ENCODE results near the gene C11orf58.

C11orf58 gene

DNA sequence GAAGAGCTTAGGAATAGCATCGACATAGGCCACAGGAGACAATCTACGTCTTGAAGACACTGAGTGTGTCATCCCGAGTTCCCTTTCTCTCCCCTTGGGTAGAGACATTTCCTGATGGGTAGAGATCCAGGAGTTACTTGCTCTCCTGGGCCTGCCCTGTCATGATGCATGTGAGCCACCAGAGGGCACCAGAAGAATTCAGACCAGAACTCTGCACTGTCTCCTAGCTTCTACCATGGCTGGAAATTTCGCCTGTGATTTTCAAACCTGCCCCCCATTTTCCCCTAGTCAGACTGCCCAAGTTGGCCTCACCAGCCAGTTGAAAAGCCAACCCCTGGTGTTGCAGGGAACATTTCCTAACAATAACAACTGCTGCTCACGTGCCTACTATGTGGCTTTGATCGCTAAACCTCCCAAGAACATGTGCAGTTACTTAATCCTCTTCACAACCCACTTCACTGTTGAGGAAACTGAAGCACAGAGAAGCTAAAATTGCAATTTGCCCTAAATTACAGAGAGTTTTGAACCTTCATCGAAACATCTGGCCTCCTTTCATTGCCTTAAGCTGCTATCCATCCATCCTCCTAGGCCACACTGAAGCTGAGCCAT, 47.2 kb downstream of the C11orf58 start:
- peak; percentile 36 for DNase-seq (ENCODE audit: low read depth)

- no peak for DNase-seq (ENCODE audit: low read depth)
Measured at GRCh38 chr11:16786131-16786530, 47.7 kb downstream of the C11orf58 start.

DNA sequence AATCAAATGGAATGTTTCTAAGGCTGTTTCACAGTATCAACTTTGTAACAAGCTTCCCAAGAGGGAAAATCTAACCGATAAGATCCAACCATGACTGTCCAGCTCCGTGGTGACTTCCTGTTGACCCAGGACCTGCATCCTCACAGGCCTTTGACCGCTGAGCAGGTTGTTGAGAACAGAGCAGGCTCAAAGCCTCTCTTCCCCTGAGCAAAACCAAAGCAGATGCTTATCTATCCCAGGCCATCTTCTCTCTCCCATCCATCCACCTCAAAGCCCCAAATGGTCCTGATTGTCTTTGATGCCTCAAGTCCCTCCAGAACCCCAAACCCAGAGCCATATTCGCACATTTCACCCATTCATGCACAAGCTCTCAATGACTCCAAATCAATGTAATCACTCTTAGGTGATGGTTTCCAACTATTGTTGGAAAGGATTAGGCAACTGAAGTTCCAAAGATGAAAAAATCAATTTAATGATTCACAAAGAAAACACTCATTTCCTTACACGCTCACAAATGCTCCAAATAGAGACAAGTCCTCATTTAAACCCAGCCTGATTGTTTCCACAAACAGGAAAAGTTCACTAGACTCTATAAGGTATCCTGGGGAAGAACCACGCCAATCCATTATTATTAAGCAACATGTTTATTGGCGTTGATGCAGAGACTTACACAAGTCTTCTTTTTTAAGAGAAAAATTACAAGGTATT, 48.7 kb downstream of the C11orf58 start:
- DNase-seq (ENCODE audit: low read depth) = no peak

GRCh38 chr11:16788141-16789062, 50.0 kb downstream of the C11orf58 start:
- peak; percentile 53 for DNase-seq (ENCODE audit: low read depth)

DNA sequence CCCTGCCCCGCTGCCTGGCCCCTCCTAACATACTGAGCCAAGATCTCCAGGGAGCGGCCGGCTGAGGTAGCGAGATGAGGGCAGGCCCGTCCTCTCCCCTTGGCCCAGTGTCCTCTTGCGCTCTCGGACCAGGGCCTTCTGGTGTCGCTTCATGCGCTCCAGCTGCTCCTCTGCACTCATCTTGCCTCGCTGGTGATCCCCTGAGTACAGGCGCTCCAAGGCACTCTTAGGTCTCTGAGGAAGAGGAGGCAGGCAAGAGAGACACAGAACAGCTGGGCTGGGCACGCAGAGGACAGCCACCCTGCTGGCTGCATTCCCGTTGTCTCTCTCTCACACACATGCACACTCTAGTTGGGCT, 50.6 kb downstream of the C11orf58 start:
- DNase-seq (ENCODE audit: low read depth) = no peak

DNA sequence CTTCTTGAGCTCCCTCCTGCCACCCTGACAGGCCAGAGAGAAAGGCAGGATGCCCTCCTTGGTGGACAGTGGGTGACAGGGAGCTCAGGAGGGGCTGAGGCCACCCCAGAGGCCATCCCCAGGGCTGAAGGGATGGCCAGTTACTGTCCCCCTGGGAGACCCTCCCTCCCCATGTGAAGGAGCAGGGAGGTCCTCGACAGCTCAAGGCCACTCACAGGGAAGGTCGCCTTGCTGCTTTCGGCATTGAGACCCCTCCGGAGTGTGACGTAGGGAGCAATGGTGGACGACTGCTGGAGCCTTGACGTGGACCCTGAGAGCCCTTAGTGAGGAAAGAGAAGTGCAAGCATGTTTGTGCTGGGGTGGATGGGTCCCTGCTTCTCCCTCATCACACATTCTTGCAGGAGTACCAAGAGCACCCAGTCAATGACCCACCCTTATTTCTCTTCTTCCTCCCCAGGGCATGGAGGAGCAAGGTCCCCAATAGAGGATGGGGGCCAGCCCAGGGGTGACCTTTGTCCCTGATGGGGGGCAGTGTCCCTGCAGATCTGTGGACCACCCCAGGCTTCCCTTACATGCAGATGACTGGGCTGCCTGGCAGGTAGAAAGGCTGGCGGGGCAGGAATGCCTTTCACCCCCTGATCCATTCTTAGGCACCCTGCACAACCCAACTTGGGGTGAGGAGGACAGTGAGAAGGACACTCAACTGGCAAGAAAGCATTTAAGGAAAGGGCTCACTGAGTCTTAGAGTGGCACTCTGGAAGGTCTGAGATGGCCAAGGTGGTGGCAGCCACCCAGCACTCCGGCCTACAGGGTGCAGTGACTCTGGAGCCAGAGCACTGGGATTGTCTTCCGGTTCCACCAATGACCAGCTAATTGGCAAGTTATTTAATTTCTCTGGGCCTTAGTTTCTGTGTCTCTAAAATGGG, 51.4 kb downstream of the C11orf58 start:
- DNase-seq (ENCODE audit: low read depth) = no peak

- DNase-seq (ENCODE audit: low read depth) = no peak
Measured at GRCh38 chr11:16790486-16791190, 52.2 kb downstream of the C11orf58 start.

DNA sequence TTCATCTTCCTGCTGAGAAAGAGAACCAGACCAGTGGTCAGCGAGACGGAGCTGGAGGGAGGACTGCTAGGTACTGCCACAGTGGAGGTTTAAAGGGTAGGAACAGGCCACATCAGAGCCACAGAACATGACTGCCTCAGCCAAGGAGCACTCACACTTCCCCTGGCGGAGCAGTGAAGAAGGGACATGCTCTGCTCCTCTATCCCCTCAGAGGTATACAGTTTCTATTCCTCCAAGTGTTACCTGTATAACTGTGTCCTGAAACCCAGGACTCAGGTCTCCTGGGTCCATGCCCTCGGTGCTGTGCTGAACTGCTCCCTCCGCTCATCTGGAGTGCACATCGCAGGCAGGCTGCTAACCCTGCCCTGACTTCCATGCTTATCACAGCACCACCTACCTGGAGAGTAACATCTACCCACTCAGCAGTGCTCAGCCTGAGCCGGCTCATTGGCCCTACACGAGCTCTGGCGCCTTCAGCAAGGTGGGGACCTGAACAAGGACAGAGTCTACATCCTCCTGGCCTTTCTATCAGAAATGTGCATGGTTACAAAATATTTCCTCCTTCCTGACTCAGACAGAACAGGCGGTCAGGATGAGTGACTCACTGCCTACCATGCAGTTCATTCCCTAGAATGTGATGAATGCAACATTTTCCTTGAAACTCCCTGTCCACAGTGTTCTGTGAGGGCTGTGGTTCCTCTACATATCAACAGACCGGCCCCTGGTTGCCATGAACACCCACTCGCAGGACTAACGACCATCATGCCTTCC, 52.9 kb downstream of the C11orf58 start:
- no peak for DNase-seq (ENCODE audit: low read depth)

- DNase-seq (ENCODE audit: low read depth) = no peak
Measured at GRCh38 chr11:16792426-16792825, 54.0 kb downstream of the C11orf58 start.

GRCh38 chr11:16793009-16793408, 54.6 kb downstream of the C11orf58 start:
- no peak for DNase-seq (ENCODE audit: low read depth)

DNA sequence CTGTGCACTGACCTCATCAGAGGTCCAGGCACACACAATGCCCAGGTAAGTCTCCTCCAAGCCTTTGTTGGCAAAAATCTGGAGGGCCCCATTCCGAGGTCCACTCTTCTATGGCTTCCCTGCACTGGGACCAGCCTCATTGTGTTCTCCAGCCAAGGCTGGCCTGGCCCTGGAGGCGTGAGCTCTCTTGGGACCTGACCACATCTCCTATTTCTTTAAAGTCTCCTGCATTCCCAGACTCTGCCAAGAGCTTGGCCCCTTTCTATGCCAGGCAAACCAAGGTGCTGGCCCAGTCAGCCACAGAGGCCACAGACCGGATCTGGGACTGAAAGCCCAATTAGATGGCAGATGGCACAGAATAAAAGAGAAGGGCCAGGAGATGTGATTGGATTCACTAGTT, 55.1 kb downstream of the C11orf58 start:
- DNase-seq (ENCODE audit: low read depth) = no peak

DNA sequence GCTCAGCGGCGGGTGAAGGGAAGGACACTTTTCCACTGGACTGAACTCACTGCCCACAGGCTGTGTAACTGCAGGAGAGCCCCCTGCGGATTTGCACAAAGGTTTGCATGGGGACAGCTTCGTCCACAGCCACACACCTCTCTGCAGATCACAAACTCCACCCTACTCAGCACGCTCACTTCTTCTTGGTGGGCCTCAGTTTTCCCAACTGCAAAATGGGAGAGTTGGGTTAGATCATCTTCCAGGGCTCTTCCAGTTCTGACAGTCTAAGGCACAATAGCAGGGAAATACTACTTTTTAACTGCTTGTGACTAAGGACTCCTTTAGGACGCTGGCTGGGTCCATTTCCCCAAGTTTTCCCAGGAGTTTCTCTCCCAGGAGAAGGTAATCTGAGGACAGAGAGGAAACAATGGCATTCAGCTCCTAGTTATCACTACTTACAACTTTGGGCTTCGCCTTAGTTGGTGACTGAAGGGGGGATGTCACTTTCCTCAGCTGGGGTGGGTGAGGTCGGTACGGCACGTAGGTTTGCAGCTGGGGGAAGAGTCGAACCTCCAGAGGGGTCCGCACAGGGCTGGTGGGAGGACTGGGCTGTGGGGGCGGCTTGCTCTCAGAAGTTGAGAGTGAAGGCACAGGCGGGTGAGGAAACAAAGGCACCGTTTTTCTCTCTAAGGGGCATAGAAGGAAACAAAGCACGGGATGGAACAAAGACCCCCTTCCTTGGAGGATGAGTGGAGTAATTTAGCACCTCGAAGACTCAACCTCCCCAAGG, 55.8 kb downstream of the C11orf58 start:
- no peak for DNase-seq (ENCODE audit: low read depth)

GRCh38 chr11:16795146-16795545, 56.7 kb downstream of the C11orf58 start:
- no peak for DNase-seq (ENCODE audit: low read depth)

DNA sequence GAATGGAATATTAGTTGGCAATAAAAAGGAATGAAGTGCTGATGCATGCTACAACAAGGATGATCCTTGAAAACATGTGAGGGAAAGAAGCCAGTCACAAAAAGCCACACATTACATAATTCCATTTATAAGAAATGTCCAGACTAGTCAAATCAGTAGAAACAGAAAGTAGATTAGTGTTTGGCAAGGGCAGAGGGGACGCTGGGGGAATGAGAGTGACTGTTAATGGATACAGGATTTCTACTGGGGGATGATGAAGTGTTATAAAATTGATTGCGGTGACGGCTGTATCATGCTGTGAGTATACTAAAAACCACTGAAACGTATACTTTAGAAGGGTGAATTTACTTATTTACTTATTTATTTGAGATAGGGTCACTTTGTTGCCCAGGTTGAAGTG, 57.9 kb downstream of the C11orf58 start:
- DNase-seq (ENCODE audit: low read depth) = no peak

DNA sequence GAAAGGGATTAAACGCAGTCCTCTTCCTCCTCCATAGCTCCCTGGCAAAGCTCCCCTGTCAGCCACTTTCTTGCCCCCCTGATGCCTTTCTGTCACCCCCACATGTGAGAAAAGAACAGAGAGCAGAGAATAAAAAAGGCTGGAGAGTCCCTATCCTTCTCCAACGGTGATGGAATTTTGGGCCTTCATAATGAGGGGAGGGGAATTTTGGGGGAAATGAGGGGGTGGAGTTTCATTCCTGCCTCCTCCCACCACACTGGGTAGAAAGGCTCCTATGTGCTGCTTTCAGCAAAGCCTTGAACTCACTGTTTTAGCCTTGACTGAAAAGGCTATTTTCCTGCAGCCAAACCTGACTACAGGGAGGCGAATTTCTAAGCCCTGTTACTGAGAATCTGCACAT, 59.3 kb downstream of the C11orf58 start:
- no peak for DNase-seq (ENCODE audit: low read depth)

GRCh38 chr11:16799221-16799620, 60.8 kb downstream of the C11orf58 start:
- no peak for DNase-seq (ENCODE audit: low read depth)

DNA sequence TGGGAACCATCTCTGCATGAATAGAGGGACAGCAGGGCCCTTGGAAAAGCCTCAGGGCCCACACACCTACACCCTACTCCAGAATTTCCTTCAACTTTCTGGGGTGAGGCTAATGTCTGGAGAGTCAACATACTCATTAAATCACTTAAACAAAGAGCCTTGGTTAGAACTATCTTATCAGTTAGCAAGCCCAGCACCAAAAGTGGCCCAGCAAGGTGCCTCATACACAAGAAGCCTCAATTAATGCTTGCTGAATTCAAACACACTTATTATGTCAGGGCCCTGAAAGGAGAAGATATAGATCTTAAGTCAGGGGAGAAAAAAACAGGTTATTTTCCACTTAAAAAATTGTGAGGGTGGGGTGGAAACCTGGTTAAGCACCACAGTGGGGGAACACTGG, 61.4 kb downstream of the C11orf58 start:
- no peak for DNase-seq (ENCODE audit: low read depth)

DNA sequence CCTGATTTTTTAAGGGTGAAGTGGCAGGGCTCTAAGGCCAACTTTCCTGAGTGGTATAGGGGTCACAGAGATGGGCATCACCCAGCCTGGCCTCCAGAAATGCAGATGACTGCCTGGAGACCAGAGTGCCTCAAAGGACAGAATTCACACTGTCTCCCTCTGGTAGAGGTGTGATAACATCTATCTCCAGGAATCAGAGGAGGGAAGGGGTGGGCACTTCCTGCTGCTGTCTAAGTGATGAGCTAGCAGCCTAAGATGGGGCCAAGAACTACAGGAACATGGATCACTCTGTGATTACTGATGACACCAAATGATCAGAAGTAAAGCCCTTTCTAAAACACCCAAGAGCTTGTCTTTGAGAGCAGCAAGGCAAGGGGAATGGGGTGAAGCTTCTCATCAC, 61.9 kb downstream of the C11orf58 start:
- no peak for DNase-seq (ENCODE audit: low read depth)

GRCh38 chr11:16801288-16801980, 63.0 kb downstream of the C11orf58 start:
- no peak for DNase-seq (ENCODE audit: low read depth)
